22Rv1 (cell line): ENCODE data around the gene ACTMAP.

ENCODE experiments used
- H3K27ac ChIP-seq: fragments of 450-650 bp; 2 replicates; pipeline ENCODE4 v1.5.1; 2017
- ZFX ChIP-seq: fragments of 450-650 bp; IDR thresholded peaks from 2 replicates; pipeline ENCODE4 v1.6.1; 2017; ENCODE audit warnings: antibody characterized with exemption, borderline replicate concordance
- TF ChIP-seq, protein P1 (sequence below): fragments of 450-650 bp; IDR thresholded peaks from 2 replicates; pipeline ENCODE4 v1.5.1; 2017; ENCODE audit warnings: mild to moderate bottlenecking

Gene ACTMAP

DNA sequence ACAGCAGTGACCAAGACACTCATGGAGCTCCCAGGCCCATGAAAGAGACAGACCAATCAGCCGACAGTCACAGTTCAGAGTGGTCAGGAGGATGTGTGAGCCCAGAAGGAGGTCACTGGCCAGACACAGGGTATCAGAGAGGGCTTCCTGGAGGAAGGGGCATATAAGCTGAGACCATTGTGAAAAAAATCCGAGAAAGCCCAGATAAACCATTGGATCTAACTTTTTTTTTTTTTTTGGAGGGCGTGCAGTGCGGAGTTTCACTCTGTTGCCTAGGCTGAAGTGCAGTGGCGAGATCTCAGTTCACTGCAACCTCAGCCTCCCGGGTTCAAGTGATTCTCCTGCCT is 29.2 kb downstream of the ACTMAP start:
- 0 out of 2 replicates have a peak overlapping the region, but pooled peaks have one; percentile 98 for H3K27ac ChIP-seq
- TF ChIP-seq ZFX, result no peak
- TF ChIP-seq, protein P1, sequence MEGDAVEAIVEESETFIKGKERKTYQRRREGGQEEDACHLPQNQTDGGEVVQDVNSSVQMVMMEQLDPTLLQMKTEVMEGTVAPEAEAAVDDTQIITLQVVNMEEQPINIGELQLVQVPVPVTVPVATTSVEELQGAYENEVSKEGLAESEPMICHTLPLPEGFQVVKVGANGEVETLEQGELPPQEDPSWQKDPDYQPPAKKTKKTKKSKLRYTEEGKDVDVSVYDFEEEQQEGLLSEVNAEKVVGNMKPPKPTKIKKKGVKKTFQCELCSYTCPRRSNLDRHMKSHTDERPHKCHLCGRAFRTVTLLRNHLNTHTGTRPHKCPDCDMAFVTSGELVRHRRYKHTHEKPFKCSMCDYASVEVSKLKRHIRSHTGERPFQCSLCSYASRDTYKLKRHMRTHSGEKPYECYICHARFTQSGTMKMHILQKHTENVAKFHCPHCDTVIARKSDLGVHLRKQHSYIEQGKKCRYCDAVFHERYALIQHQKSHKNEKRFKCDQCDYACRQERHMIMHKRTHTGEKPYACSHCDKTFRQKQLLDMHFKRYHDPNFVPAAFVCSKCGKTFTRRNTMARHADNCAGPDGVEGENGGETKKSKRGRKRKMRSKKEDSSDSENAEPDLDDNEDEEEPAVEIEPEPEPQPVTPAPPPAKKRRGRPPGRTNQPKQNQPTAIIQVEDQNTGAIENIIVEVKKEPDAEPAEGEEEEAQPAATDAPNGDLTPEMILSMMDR, result no peak

DNA sequence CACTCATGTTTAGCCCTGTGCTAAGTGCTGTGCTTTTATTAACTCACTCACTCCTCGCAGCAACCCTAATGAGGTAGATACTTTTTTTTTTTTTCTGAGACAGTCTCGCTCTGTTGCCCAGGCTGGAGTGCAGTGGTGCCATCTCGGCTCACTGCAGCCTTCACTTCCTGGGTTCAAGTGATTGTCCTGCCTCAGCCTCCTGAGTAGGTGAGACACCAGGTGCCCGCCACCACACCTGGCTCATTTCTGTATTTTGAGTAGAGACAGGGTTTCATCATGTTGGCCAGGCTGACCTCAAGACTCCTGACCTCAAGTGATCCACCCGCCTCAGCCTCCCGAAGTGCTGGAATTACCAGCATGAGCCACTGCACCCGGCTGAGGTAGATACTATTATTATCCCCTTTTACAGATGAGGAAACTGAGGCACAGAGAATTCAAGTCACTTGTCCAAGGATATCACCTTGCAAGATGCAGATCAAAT is 30.8 kb downstream of the ACTMAP start:
- peak overlapping the region; percentile 98 for H3K27ac ChIP-seq
- no peak for TF ChIP-seq ZFX
- TF ChIP-seq, protein P1, result no peak

DNA sequence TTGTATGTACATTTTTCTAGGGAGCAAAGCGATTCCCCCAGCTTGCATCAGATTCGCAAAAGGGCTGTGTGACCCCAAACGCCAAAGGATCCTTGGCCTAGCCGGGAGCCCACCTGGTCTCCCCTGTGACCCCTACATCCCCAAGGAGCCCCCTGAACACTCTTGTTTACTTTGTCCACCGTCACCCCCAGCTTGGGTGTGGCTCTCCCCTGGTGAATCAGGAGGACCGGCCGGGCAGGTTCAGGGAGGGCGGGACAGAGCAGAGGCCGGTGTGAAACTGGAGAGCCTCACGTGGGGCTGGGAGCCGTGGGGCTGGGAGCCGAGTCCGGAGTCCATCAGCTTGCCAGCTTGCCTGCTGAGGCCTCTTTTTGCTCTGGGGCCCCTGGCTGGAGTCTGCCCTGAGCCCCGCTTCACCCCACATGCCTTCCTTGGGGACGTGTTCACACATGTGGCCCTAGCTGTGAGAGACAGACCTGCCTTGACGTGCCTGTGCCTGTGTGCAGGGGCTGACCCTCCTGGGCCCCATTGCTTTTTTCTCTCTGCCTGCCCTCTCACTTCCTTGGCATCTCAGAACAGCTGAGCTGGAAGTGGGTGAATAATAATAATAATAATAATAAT is 31.4 kb downstream of the ACTMAP start:
- H3K27ac ChIP-seq, result peak overlapping the region; percentile 98

DNA sequence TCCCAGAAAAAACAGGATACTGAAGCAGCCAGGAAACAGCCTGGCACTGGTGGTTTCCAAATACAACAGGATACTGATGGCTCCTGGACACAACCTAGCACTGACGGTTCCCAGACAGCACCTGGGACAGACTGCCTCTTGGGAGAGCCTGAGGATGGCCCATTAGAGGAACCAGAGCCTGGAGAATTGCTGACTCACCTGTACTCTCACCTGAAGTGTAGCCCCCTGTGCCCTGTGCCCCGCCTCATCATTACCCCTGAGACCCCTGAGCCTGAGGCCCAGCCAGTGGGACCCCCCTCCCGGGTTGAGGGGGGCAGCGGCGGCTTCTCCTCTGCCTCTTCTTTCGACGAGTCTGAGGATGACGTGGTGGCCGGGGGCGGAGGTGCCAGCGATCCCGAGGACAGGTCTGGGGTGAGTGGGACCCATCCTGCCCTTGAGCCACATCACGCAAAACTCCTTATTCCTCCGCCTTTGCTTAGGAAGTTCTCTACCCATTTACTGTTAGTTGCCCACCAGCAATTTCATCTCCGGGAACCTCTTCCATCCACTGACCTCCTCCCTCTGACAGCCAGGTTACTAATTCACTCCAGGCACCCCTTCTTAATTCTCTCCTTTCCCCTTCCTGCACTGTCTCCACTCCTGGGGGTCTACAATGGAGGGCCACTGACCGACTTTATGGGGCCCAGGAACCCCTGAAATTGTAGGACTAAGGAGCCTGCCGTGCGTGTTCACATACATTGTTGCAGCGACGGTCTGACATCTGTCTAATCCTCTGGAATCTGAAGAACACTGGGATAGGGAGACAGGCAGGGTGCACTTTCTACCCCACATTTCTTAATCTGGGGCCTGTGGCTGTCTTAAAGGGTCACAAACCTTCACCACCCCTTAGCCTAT is 32.1 kb downstream of the ACTMAP start:
- TF ChIP-seq ZFX, result no peak
- TF ChIP-seq, protein P1, result no peak
- peak overlapping the region; percentile 98 for H3K27ac ChIP-seq

More for the DNA sequence above, 31.4 kb downstream of the ACTMAP start:
- no peak for TF ChIP-seq ZFX
- TF ChIP-seq, protein P1, result no peak

DNA sequence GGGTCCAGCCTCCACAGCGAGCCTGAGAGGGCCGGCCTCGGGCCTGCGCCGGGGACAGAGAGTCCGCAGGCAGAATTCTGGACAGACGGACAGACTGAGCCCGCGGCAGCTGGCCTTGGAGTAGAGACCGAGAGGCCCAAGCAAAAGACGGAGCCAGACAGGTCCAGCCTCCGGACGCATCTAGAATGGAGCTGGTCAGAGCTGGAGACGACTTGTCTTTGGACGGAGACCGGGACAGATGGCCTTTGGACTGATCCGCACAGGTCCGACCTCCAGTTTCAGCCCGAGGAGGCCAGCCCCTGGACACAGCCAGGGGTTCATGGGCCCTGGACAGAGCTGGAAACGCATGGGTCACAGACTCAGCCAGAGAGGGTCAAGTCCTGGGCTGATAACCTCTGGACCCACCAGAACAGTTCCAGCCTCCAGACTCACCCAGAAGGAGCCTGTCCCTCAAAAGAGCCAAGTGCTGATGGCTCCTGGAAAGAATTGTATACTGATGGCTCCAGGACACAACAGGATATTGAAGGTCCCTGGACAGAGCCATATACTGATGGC is 32.9 kb downstream of the ACTMAP start:
- peak overlapping the region; percentile 98 for H3K27ac ChIP-seq
- TF ChIP-seq, protein P1, result no peak
- TF ChIP-seq ZFX, result no peak

DNA sequence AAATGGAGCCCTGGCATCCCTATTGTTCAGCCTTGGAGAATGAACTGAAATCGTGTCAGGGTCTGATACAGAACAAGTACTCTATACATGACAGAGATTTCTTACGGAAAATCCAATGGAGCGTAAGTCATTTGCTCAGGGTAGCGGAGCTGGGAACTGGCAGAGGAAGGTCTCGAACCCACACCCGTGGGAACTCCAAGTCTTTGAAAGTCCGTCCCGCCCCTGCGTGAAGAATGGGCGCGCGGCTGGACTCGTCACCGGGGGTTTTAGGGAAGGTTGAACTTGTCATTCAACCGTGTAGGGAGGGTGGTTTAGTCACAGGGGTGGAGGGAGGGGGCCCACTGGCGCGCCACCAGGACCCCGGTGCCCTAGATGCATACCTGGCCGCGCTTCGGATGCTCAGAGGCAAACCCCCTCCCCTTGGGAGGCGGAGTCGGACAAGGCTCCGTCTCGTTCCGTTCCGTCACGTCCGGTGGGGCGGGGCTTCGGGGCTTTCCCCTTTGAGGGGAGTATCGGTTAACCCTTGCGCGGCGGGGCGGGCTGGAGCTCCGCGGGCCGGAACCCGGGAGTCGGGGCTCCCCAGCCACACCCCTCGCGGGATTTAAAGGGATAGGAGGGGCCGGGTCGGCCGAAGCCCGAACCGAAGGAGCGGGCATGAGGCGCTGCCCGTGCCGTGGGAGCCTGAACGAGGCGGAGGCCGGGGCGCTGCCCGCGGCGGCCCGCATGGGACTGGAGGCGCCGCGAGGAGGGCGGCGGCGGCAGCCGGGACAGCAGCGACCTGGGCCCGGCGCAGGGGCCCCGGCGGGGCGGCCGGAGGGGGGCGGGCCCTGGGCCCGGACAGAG is 33.6 kb downstream of the ACTMAP start, which contains the start of the genes COQ8B and ITPKC:
Gene COQ8B, minus strand, starts transcription at position 405 of the 843 bp plus-strand sequence. CDS start 2,254 bp downstream, outside the sequence.
Gene ITPKC, plus strand, starts transcription at position 631 of the 843 bp plus-strand sequence. Its CDS starts 24 bp downstream, at position 655.
- H3K27ac ChIP-seq, result peak within 1 kb of the TSS; percentile 98
- TF ChIP-seq, protein P1, result peak; percentile 12; the same call in 1 of the 2 replicates
- TF ChIP-seq ZFX, result no peak
